ENCODE data around the gene CELSR1. TPM values are rescaled to one million over a fixed set of nuclear protein-coding genes. Genes with fewer than 3 reads are reported as not detected.

Gene CELSR1
- total and polyA plus RNA-seq, 7 donors, result 0.09 to 0.39 (median 0.18) TPM

- no peak for TF ChIP-seq CTCF (IDR thresholded peaks at IDR 0.05)
- H3K27ac ChIP-seq, result no peak overlapping the region
- DNase-seq (no peak), ATAC-seq (no peak)
- 60 to 64% (median 61%) methylated on average over 24 of the region's 24 CpGs for WGBS, 3 donors
- H3K4me3 ChIP-seq, result no peak overlapping the region
- peaks cover 0 to 25% (median 3%) of the 10 kb centered on the region in 3 donors for H3K27me3 ChIP-seq (ENCODE audit: insufficient read depth in 3 of 3, low read length in 2 of 3)
- intact Hi-C loops (cut with DNase I), result no loop called here
- no peaks in the 10 kb centered on the region for H3K36me3 ChIP-seq (ENCODE audit: insufficient read depth in 1 of 2, low read depth in 1 of 2)
- H3K4me1 ChIP-seq, result no peaks in the 10 kb centered on the region
- H3K9me3 ChIP-seq, result no peaks in the 10 kb centered on the region
These were observed 108.7 kb downstream of the CELSR1 start for GRCh38 chr22:46428602-46429324.

- TF ChIP-seq CTCF (IDR thresholded peaks at IDR 0.05), result no peak
- no peak for ATAC-seq
- Histone ChIP-seq H3K9me3 (no peaks in the 10 kb centered on the region), H3K27ac (no peak overlapping the region), H3K4me1 (no peaks in the 10 kb centered on the region), H3K27me3 (ENCODE audit: insufficient read depth in 3 of 3, low read length in 2 of 3) (peaks cover 0 to 25% (median 3%) of the 10 kb centered on the region in 3 donors), H3K4me3 (no peak overlapping the region), H3K36me3 (ENCODE audit: insufficient read depth in 1 of 2, low read depth in 1 of 2) (no peaks in the 10 kb centered on the region)
- intact Hi-C loops (cut with DNase I), result no loop called here
- no peak for DNase-seq
- 87 to 93% (median 90%) methylated on average over 16 to 18 of the region's 18 CpGs for WGBS, 3 donors
These were observed 109.2 kb downstream of the CELSR1 start for GRCh38 chr22:46428171-46428570.

- Histone ChIP-seq H3K4me1 (no peaks in the 10 kb centered on the region), H3K27me3 (ENCODE audit: insufficient read depth in 3 of 3, low read length in 2 of 3) (peaks cover 0 to 17% (median 3%) of the 10 kb centered on the region in 3 donors), H3K36me3 (ENCODE audit: insufficient read depth in 1 of 2, low read depth in 1 of 2) (no peaks in the 10 kb centered on the region), H3K27ac (no peak overlapping the region), H3K9me3 (no peaks in the 10 kb centered on the region), H3K4me3 (no peak overlapping the region)
- intact Hi-C loops (cut with DNase I), result no loop called here
- DNase-seq (no peak), ATAC-seq (no peak)
- WGBS, 3 donors, result 61 to 76% (median 63%) methylated on average over 3 of the region's 3 CpGs
- no peak for TF ChIP-seq CTCF (IDR thresholded peaks at IDR 0.05)
These were observed 112.4 kb downstream of the CELSR1 start for GRCh38 chr22:46425016-46425415.

GRCh38 chr22:46424496-46424895 is 112.9 kb downstream of the CELSR1 start:
- WGBS, 3 donors, result 49 to 60% (median 57%) methylated on average over 5 of the region's 5 CpGs
- intact Hi-C loops (cut with DNase I), result no loop called here

More at GRCh38 chr22:46424496-46424895, 112.9 kb downstream of the CELSR1 start:
- Histone ChIP-seq H3K36me3 (ENCODE audit: insufficient read depth in 1 of 2, low read depth in 1 of 2) (no peaks in the 10 kb centered on the region), H3K27ac (no peak overlapping the region), H3K9me3 (no peaks in the 10 kb centered on the region), H3K4me3 (no peak overlapping the region), H3K27me3 (ENCODE audit: insufficient read depth in 3 of 3, low read length in 2 of 3) (peaks cover 0 to 13% (median 0%) of the 10 kb centered on the region in 3 donors), H3K4me1 (no peaks in the 10 kb centered on the region)
- no peak for TF ChIP-seq CTCF (IDR thresholded peaks at IDR 0.05)
- DNase-seq, result no peak
- ATAC-seq, result no peak
